ENCODE measurements around the gene MACROH2A1.

MACROH2A1 gene

GRCh38 chr5:135317286-135317685 is 81.7 kb downstream of the MACROH2A1 start:
- no peaks in the 10 kb centered on the region for H3K79me2 ChIP-seq (ENCODE audit: insufficient read depth, low read length)
- no peak overlapping the region for H3K4me2 ChIP-seq (ENCODE audit: low read depth, low read length, poor library complexity, severe bottlenecking)
- TF ChIP-seq EZH2phosphoT487 (conservative IDR thresholded peaks at IDR 0.05; ENCODE audit: low read length) (no peak), CTCF (IDR thresholded peaks at IDR 0.05; ENCODE audit: insufficient read depth, low read length, poor library complexity, severe bottlenecking) (no peak)
- H3K36me3 ChIP-seq (ENCODE audit: low read length) = no peaks in the 10 kb centered on the region
- H3K27me3 ChIP-seq (ENCODE audit: low read length) = no peaks in the 10 kb centered on the region
- no peak overlapping the region for H3K9ac ChIP-seq (ENCODE audit: low read length)
- H3F3A ChIP-seq (ENCODE audit: insufficient read depth) = no peaks in the 10 kb centered on the region
- no peak overlapping the region for H3K4me3 ChIP-seq (ENCODE audit: insufficient read depth, low read length, poor library complexity, severe bottlenecking)
- no peak overlapping the region for H3K27ac ChIP-seq (ENCODE audit: low read depth, low read length)
- H3K9me3 ChIP-seq (ENCODE audit: insufficient read depth, low read length) = no peaks in the 10 kb centered on the region
- H3K9me2 ChIP-seq (replicated peaks; ENCODE audit: insufficient read depth, low read length) = no peaks in the 10 kb centered on the region
- no peak overlapping the region for H2AFZ ChIP-seq (ENCODE audit: low read depth, low read length, severe bottlenecking)
- no peaks in the 10 kb centered on the region for H4K20me1 ChIP-seq (ENCODE audit: low read depth, low read length)

GRCh38 chr5:135315386-135315785 is 83.6 kb downstream of the MACROH2A1 start:
- Histone ChIP-seq H3K79me2 (ENCODE audit: insufficient read depth, low read length) (no peaks in the 10 kb centered on the region), H3K27ac (ENCODE audit: low read depth, low read length) (no peak overlapping the region), H3K9me3 (ENCODE audit: insufficient read depth, low read length) (no peaks in the 10 kb centered on the region), H3K9ac (ENCODE audit: low read length) (no peak overlapping the region), H3F3A (ENCODE audit: insufficient read depth) (no peaks in the 10 kb centered on the region), H3K27me3 (ENCODE audit: low read length) (no peaks in the 10 kb centered on the region), H3K4me3 (ENCODE audit: insufficient read depth, low read length, poor library complexity, severe bottlenecking) (no peak overlapping the region), H3K36me3 (ENCODE audit: low read length) (no peaks in the 10 kb centered on the region), H3K4me2 (ENCODE audit: low read depth, low read length, poor library complexity, severe bottlenecking) (no peak overlapping the region), H4K20me1 (ENCODE audit: low read depth, low read length) (no peaks in the 10 kb centered on the region), H3K9me2 (replicated peaks; ENCODE audit: insufficient read depth, low read length) (no peaks in the 10 kb centered on the region), H2AFZ (ENCODE audit: low read depth, low read length, severe bottlenecking) (no peak overlapping the region)
- TF ChIP-seq CTCF (IDR thresholded peaks at IDR 0.05; ENCODE audit: insufficient read depth, low read length, poor library complexity, severe bottlenecking) = no peak
- TF ChIP-seq EZH2phosphoT487 (conservative IDR thresholded peaks at IDR 0.05; ENCODE audit: low read length) = no peak

- Histone ChIP-seq H3K9me3 (ENCODE audit: insufficient read depth, low read length) (no peaks in the 10 kb centered on the region), H2AFZ (ENCODE audit: low read depth, low read length, severe bottlenecking) (no peak overlapping the region), H3F3A (ENCODE audit: insufficient read depth) (no peaks in the 10 kb centered on the region), H3K9me2 (replicated peaks; ENCODE audit: insufficient read depth, low read length) (no peaks in the 10 kb centered on the region), H3K4me3 (ENCODE audit: insufficient read depth, low read length, poor library complexity, severe bottlenecking) (no peak overlapping the region), H3K27ac (ENCODE audit: low read depth, low read length) (no peak overlapping the region), H3K36me3 (ENCODE audit: low read length) (no peaks in the 10 kb centered on the region), H3K4me2 (ENCODE audit: low read depth, low read length, poor library complexity, severe bottlenecking) (no peak overlapping the region), H3K27me3 (ENCODE audit: low read length) (no peaks in the 10 kb centered on the region), H3K9ac (ENCODE audit: low read length) (no peak overlapping the region), H3K79me2 (ENCODE audit: insufficient read depth, low read length) (no peaks in the 10 kb centered on the region), H4K20me1 (ENCODE audit: low read depth, low read length) (no peaks in the 10 kb centered on the region)
- TF ChIP-seq CTCF (IDR thresholded peaks at IDR 0.05; ENCODE audit: insufficient read depth, low read length, poor library complexity, severe bottlenecking) (no peak), EZH2phosphoT487 (conservative IDR thresholded peaks at IDR 0.05; ENCODE audit: low read length) (no peak)
Observed at GRCh38 chr5:135313946-135314345, 85.1 kb downstream of the MACROH2A1 start.
